Measurements from ENCODE around the gene PSMC5.
"Not testable (repeated sequence)": the region's sequence is repeated elsewhere in the genome, so short reads cannot be mapped to it uniquely, and the experiment has no call there.

Gene PSMC5

DNA sequence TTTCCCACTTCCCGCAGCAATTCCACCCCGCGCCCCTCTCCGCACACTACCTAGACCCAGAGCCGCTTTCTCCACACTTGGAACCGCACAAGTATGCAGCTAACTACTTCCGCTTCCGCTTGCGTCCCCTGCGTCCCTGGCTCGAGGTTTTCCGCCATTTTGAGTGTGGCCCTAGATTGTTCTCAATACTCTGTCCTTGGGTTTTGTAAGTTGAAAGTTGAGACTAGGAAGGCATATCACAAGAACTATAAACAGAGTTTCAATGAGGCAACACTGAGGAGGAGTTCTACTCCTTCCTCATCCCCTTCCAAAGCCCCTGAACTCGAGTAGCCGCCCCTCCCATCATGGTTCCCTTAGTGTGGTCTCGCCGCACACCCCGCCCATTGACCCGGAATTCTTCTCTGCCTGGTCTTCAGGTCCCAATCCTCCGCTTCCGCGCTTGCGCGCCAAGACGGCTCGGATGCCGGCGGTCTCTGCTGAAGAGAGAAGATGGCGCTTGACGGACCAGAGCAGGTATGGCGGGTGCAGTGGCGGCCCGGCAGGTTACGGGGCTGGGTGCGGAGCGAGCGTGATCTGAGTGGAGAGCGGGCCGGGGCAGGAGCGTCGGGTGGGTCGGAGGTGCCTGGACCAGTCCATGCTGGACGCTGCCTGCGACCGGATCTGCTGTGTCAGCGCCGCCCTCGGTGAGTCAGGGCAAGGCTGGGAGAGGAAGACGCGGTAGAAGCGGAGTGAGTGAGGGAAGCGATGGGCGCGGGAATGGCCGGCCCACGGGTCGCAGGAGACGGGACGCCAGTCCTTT lies at the start of gene PSMC5, which contains the start of gene FTSJ3:
PSMC5 (plus strand) TSS at position 430 of the 799 bp plus-strand sequence; CDS start at position 490, 60 bp downstream.
FTSJ3 (minus strand) TSS at position 662 of the 799 bp plus-strand sequence. CDS start 761 bp downstream, outside the sequence.
- peak; percentile 93 for DNase-seq

DNA sequence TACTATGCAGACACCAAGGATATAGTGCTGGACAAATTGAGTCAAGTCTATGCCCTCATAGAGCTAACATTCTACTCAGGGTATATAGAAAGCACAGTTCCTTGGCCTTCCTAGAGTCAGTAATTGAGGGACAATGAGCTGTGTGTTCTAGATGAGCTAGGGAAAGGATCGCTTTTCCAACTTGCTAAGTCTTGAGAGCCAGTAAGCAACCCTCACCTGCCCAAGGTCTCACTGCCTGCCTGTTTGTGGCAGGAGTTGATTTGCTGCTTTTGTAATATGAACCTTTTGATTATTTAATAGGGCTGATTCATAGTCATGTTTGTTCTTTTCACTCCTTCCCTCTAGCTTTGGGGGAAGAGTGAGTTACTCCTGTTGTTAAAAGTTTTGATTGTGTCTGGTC lies 46.7 kb upstream of the PSMC5 start:
- no peak for DNase-seq

DNA sequence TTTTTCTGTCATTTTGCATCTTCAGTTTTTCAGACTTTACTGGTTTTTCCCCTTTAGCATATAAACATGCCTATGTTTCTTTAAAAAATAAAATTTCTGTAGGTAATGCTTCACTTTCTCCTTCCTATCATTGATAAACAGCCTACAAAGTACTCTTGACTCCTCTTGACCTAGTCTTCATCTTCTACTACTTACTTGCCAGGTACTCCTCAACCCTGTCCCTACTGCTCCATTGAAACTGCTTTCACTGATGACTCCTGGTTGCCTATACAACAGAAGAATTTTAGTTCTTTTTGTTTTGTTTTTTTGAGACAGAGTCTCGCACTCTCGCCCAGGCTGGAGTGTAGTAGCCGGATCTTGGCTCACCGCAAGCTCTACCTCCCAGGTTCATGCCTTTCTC lies 46.3 kb upstream of the PSMC5 start:
- no peak for DNase-seq

DNA sequence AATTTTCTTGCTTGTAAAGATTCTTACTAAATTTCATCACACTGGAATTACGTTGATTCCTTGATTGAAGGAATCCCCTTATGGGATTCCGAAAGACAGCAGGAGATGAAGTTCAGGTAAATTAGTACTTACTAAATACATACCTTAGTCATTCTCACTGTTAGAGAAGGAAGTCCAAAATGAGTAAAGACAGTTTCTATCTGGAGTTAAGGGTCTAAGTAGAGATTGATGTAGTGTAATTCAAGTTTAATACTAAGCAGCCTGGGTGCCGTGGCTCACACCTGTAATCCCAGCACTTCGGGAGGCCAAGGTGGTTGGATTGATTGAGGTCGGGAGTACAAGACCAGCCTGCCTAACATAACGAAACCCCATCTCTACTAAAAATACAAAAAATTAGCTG lies 43.7 kb upstream of the PSMC5 start:
- DNase-seq, result no peak

DNA sequence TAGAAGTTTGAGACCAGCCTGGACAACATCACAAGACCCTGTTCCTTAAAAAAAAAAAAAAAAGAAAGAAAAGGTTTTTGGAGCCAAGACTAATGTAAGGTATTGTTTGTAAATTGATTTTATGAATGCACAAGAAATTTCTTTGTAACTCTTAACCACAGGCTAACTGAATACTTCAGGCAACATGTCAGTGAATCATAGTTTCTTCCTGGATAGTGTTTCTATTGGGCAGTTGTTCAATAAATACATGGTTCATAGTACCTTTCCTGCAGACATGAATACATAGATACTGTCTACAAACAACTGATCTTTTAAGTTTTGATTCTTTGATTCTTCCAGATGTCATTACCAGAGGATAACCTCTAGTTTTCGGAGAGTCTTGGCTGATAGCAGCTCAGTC lies 41.7 kb upstream of the PSMC5 start:
- no peak for DNase-seq

DNA sequence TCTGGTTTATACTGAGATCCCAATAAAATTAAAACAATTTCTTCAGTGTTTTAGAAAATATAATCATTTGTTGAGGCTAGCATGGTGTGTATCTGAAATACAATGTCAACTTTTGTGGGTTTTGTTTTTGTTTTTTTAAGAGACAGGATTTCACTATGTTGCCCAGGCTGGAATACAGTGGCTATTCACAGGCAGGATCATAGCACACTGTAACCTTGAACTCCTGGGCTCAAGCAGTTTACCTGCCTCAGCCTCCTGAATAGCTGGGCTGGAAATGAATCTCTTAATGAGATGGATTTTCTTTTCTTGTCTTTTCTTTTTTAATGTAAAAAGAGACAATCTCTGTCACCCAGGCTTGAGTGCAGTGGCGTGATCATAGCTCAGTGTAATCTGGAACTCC lies 41.1 kb upstream of the PSMC5 start:
- no peak for DNase-seq

DNA sequence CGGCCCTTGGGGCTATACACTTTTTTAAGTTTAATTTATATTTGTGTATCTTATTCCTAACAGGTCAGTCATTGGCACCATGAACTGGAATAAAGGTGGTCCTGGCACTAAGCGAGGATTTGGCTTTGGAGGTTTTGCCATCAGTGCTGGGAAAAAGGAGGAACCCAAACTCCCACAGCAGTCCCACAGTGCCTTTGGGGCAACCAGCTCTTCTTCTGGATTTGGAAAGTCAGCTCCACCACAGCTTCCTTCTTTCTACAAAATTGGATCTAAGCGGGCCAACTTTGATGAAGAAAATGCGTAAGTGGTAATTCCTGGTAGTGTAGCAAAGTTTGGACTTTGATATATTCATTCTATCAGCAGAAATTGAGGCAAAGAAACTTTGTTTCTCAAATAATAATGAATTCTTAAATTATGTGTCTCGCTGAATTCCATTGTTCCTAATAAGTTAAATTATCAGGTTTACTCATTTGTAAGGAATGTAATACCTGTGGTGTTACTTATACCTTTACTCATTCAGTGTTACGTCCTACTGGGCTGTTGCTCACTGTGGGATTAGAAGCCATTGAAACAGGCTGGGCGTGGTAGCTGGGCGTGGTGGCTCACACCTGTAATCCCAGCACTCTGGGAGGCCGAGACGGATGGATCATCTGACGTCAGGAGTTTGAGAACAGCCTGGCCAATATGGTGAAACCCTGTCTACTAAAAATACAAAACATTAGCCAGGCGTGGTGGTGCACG lies 40.1 kb upstream of the PSMC5 start:
- DNase-seq, result no peak

DNA sequence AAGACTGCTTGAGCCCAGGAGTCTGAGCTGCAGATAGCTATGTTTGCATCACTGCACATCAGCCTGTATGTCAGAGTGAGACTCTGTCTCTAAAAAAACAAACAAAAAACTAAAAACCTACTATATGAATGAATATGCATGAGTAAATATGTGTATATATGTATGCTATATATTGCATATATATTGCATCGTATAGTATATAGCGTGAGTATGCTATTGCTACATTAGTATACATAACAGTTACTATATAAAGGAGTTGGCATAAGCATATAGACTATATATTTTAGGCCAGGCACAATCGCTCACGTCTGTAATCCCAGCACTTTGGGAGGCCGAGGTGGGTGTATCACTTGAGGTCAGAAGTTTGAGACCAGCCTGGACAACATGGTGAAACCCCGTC lies 37.2 kb upstream of the PSMC5 start:
- no peak for DNase-seq

DNA sequence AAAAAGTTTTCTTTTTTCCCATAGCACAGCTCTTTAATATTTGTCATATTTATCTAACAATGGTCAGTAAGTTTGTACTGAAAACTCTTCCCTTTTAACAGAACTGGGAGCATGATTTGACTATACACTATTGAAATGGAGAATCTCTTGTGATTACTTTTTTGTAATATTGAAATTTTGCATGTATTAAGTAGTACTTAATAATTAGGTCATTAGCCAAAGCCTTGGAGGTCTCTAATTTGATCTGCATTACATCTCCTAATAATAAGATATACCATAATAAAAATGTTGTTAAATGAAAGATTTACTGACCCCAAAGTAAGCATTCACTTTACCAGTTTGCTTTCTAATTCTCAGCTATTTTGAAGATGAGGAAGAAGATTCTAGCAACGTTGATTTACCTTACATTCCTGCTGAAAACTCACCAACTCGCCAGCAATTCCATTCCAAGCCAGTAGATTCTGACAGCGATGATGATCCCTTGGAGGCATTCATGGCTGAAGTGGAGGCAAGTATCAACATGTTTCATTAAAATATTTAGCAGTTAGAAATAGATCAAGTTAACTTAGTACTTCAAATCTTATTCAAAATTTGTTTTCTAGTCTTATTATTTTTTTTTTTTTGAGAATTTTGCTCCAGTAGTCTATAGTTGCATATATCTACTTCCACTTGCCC lies 35.0 kb upstream of the PSMC5 start:
- no peak for DNase-seq

DNA sequence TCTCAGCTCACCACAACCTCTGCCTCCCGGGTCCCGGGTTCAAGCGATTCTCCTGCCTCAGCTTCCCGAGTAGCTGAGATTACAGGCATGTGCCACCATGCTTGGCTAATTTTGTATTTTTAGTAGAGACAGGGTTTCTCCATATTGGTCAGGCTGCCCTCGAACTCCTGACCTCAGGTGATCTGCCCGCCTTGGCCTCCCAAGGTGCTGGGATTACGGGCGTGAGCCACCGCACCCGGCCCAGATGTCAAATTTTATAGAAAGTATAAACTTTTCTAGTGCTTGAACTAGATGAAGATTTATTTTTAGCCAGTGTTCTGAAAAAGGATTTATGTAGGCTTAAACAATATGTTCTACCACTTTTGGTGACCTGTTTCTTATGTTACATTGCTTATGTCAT lies 30.9 kb upstream of the PSMC5 start:
- not testable (repeated sequence) for DNase-seq

DNA sequence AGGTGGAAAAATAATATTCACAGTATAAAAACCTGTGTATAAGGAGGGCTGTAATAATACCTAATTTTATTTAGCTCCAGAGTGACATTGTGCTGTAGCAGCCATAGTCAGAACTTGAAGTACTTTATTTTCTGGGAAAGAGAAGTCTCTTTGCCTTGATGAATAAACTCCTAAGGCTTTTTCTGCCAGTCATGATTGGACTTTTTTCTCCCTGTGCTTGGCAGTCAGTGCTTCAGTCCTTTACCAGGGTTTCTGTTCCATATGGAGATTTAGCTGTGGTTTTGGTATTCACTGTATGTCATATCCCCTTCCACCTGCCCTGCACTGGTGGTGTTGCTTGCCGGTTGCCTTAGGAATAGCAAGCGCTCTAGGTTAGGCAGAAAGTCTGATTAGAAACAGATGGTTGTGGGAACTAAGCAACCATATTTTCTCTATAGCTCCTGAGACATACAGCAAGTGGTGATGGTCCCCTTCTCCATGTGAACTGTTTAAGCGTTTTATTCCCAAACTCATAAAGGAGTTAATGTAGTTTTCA lies 28.6 kb upstream of the PSMC5 start:
- DNase-seq, result no peak

DNA sequence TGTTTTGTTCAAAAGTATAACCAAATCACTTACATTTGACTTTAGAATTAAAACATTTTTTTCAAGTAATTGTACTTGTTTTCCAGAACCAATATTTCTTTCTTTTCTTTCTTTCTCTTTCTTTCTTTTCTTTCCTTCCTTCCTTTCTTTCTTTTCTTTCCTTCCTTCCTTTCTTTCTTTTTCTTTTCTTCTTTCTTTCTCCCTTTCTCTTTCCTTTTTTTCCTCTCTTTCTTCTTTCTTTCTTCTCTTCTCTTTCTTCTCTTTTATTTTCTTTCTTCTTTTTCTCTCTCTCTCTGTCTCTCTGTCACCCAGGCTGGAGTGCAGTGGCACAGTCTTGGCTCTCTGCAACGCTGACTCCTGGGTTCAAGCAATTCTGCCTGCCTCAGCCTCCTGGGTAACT lies 26.4 kb upstream of the PSMC5 start:
- DNase-seq, result no peak

DNA sequence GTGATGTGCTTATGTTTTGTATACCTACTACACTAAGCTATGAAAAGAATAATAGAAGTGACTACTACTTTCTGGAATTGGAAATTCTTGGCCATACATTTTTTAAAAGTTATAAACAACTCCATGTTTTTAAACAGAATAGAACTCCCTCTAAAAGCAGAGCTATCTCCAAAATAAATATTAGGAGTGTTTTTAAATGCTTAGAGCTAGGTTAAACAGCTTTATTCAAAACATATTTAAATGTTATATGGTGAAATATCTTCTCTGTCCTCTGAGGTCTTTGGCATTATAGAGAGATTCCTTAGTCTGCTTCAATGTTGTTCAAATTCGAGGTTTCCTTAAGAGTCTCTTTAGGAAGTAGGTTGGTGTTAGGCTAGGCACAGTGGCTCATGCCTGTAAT lies 22.9 kb upstream of the PSMC5 start:
- no peak for DNase-seq

DNA sequence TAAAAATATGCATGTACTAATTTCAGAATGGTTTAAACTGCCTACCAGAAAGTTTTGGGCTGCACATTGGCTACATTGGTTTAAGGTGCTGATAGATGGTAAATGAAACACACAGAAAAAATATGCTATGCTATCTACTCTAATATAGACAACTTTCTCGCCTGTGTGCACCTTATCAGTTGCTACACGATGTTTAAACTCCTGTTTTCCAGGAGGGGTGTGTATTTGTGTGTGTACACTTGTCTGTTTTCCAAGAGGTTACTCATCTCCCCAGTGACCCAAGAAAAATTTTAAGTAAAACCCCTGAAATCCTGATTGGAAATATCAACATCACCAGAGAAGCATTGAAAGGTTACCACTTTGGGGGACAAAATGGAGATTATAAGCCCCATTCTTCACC lies 21.6 kb upstream of the PSMC5 start:
- DNase-seq, result no peak

DNA sequence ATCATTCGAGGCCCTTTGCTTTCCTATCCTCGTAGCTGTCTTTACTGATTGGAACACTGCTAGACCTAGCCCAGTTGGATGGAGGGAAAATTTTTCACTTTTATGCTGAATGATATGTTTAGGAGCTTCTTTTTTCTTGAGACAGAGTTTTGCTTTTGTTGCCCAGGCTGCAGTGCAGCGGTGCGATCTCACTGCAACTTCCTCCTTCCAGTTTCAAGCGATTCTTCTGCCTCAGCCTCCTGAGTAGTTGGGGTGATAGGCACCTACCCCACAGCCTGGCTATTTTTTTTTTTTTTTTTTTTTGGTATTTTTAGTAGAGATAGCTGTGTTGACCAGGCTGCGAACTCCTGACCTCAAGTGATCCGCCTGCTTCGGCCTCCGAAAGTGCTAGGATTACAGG lies 17.3 kb upstream of the PSMC5 start:
- no peak for DNase-seq

DNA sequence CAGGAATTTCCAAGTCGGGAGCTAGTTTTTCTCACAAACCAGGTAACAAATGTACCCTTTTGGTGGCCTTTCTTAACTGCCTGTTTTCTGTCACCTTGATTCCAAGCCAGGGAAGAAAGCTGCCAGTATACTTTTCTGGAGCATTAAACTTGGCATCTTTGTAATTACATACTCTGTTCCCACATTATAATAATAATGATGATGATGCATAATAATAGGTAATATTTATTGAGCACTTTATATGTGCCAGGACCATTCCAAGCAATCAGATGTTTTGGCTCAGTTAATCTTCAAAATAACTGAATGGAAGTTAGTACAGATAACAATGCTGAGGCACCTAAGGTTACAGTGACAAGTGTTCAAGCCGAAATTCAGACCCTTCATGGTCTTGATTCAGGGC lies 11.1 kb upstream of the PSMC5 start:
- no peak for DNase-seq

DNA sequence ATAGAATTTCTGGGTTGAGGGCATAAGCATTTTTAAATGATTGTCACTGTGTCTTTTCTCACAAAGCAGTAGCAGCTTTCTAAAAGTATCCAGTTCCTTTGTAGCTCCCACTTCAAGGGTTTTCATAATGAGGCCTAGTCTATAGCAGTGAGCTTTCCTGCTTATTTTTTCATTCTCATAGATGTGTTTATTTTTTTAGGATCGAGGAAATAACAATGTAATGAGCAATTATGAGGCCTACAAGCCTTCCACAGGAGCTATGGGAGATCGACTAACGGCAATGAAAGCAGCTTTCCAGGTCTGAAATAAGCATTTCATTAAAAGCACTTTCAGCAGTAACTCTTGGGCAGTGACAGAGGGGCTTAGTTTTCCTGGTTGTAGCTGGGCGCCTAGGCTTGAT lies 10.6 kb upstream of the PSMC5 start:
- DNase-seq, result no peak

DNA sequence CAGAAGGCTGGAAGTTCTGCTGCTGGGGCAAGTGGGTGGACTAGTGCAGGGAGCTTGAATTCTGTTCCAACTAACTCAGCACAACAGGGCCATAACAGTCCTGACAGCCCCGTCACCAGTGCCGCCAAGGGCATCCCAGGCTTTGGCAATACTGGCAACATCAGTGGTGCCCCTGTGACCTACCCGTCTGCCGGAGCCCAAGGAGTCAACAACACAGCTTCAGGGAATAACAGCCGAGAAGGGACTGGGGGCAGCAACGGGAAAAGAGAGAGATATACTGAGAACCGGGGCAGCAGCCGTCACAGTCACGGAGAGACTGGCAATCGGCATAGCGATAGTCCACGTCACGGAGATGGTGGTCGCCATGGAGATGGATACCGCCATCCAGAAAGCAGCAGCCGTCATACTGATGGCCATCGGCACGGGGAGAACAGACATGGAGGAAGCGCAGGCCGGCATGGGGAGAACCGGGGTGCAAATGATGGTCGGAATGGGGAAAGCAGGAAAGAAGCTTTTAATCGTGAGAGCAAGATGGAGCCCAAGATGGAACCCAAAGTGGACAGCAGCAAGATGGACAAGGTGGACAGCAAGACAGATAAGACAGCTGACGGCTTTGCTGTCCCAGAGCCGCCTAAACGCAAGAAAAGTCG lies 9.4 kb upstream of the PSMC5 start:
- DNase-seq, result no peak

DNA sequence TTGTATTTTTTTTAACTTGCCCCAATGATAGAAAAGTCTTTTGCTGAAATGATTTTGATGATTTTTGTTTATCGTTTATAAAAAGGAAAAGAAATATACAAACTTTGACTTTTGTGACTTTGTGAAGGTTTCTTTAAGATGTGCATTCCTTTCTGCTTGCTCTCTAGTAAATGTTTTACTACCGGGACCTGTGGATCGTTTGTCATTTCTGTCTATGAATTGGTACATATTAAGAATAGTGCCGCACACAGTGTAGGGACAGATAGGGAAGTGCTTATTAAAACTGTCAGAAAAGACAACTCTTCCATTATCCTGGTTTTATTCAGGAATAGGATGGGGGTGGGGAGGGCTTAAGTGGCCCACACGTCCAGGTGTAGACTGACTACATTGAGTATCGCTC lies 8.1 kb upstream of the PSMC5 start:
- no peak for DNase-seq

DNA sequence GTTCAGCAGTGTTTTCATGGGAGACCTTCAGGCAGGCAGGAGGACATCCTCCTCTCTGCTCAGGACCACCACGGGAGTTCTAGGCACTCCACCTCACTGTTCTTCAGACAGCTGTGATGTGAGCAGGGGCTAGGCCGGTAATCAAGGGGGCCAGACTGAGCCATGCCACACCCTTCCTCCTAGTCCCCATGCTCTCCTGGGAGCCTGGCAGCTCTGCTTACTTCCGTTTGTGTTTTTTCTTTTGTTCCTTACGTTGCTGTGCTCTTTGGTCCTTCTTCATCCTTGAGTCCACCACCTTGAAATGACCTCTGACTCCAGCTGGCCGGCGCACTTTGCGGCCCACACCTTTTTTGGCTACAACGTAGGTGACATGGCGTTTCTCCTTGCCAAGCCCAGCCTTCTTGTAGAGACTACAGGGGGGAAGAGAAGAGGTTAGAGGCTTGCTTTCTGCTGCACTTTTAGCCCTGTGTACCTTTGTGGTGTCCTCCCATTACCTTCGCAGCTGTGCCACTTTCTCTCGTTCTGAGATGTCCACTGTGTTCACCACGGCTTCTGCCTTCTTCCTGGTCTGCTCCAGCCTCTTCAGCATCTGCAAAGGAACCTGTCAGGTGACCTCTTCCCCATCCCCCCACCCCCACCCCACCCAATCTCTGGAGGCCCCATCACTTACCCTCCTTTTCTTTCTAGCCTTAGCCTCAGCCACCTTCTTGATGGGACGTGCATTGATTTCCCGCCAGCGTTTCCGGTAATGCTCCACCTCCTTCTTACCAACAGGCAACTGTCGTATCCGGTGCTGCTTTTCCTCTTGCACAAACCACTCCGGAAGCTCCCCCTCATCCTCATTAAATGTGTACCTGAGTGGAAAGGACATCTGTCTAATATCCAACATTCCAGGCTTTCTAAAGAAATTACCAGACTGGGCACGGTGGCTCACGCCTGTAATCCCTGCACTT lies 7.4 kb upstream of the PSMC5 start:
- DNase-seq, result no peak

DNA sequence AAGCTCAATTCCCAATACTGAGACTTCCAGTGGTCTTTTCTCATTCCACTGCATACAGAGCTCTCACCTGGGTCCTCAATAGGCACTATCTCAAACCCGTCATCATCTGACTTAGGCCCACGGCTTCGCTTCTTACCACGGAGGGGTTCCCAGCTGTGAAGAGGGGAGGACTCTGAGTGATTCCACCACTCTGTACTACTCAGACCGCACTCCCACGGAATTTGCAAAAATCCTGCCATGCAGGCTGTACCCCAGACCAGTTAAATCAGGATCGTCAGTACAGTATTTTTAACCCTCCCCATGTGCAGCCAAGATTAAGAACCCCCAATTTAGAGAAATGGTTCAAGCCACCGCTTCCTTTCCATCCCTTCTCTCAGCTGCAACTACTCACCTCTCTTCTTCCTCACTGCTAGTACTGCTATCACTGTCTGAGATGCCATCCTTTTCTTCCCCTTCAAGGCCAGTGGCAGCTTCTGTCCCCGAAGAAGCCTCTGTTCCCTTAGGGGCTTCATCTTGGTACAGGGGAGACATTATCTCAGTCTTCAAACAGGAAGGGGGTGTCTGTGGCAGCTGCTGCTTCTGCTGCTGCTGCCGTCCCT lies 6.2 kb upstream of the PSMC5 start:
- no peak for DNase-seq
